Measurements from ENCODE around the gene BORCS6. TPM values are rescaled to one million over a fixed set of nuclear protein-coding genes. Genes with fewer than 3 reads are reported as not detected.
"Not testable (repeated sequence)": the region's sequence is repeated elsewhere in the genome, so short reads cannot be mapped to it uniquely, and the experiment has no call there.

Gene BORCS6
- 3.9 and 6.8 TPM in 2 replicates for total RNA-seq (2014; rRNA removed; shearing (Covaris generic))

DNA sequence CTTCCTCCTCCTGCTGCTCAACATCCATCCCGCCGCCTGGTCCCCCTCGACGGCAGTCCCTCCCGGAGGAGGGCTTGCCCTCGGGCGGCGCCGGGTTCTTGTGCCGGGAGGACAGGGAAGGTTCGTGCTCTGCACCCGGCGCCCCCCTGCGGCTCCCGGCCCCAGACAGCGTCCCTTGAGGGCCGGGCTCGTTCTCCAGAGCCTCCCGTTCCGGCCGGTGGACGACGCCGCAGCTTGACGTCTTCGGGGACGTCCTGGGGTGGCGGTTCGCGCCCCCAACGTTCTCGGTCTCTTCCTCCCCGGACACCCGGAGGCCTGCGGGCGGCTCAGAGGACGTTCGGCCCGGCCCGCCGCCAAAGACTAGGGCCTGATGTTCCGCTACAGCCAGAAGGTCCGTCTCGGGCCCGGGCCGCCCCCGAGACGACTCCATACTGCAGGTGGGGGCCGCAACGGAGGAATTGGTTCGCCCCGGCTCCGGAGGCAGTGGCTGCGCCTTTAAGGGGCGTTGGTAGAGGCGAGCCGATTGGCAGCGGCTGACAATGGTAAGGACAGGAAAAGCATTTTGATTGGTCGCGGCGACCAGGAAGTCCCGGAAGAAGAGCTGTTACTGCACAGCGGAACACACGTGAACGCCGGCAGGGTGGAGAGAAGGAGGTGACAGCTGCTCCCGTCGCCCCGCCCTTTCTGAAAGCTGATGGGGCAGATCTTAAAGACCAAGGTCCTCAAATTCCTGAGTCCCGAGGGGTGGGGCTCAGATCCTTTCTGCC is at the start of gene BORCS6:
BORCS6 (minus strand) TSS at position 470 of the 767 bp plus-strand sequence; CDS start at position 430, 40 bp downstream.
- DNase-seq (ENCODE audit: low read depth), result peak; percentile 99

DNA sequence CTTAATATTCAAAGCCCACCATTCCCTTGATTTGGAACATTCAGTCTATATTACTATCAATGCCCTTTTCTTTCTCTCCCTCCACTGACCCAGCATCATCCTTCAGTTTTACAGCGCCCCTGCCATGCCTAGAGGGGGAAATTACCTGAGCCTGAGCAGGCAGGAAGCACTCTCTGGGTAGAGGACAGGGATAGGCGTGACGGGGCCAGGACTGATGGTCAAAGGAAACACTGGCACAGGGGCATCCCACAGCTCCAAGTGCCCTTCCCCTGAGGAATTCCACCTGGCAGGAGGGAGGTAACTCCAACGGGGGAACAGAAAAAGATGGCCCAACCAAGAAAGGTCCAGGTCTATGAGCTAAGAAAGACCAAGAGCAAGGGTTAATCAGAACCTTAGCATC is 47.9 kb upstream of the BORCS6 start:
- no peak for DNase-seq (ENCODE audit: low read depth)

DNA sequence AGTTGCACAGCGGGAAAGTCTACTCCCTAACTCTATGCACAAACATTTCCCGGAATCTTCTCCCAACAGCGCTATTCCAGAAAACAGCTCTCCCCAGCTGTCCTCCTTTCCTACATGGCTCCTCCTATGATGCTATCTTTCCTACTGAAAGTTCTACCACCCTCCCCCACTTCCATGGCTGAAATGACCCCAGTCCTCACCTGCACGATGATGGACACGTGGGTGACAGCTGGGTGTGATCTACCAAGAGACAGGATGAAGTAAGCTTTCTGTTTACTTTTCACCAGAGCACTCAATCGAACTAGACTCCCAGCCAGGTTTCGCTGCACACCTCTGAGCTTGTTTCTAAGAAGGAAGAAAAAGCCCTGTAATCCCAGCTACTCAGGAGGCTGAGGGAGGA is 47.2 kb upstream of the BORCS6 start:
- DNase-seq (ENCODE audit: low read depth), result no peak

DNA sequence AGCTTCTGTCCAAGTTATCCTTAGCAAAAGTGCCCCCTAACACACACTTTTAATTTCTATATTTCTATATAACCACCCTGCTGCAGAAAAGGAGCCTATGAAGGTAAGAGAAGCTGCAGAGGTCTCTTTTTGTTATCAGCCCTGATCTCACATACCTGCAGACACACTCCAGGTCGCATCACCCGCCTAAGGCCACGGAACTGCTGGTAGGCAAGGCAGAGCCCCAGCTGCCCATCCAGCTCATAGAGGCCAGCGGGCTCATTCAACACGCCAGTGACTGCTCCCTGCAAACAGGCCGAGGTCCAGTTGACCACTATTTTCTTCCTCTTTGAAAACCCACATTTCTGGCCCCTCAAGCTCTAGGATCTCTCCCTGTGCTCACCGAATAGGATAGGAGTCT is 45.7 kb upstream of the BORCS6 start:
- DNase-seq (ENCODE audit: low read depth), result no peak

DNA sequence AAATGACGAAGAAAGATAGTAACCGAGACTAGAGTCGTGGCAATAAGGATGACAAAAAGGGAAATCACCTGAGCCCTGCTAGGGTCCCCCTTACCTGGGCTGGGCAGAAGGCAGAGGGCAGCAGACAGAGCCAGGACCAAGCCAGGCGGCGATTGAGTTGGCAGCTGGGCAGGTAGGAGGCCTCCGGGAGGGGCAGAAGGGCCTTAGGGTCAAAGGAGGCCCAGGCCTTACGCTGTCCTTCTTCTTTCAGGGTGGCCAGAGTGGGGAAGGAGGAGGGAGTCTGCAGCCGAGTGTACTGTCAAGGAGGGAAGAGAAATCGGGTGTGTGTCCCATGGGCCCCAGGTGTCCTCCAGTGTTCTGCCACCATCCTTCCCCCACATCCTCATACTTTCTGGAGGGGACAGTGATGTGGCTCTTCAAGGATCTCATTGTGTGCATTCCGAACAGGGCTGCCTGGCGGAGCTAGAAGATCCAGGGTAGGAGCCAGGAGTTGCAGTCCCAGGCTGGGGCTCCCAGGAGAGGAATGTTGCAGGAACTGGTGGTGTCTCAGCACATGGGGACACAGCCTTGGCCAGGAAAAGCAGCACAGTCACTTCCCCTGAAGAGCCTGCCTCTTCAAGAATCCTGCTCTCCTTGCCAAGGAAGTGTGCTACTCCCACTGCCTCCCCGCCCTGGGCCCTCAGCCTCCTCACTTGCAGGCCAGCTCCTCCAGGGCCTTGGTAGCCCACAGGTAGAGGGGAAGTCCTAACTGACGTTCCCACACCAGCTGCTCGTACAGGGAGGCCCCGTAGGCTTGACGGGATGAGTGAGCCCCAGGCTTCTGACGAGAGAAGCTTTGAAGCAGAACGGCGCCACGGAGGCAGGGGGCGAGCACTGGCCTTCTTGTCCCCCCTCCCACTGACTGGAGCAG is 44.6 kb upstream of the BORCS6 start:
- DNase-seq (ENCODE audit: low read depth), result no peak

DNA sequence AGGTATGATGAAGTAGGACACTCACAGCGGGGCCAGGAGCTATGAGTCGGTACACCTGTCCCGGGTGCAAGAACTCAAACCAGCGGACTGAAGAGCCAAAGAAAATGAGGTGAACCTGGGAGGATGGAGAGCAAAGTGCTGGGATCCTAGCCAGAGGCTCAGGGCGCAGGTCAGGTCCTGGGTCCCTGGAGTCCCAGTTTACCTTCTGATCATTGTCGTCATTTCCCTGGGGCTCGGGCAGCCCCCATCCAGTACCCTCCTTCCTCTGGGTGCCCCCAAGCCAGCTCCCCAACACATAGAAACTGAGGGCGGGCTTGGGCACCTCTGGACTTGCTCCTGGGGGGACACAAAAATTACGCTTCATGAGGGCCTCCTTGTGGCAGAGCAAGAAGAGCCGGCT is 41.7 kb upstream of the BORCS6 start:
- DNase-seq (ENCODE audit: low read depth), result no peak

DNA sequence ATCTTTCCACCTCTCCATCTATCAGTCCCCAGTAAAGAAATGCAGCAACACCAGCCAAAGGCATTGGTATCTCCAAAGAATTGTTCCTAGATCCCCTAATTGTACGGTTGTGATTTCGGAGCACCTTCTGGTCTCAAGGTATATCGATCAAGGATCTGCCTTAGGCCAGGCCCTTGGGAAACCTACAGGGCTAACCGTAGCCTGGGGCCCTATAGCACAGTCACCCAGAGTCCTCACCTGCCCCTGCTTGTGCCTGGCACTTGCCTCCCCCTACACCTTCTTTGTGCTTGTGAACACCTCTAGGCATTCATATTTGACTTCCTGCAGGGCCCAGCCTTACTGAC is 37.2 kb upstream of the BORCS6 start:
- no peak for DNase-seq (ENCODE audit: low read depth)

DNA sequence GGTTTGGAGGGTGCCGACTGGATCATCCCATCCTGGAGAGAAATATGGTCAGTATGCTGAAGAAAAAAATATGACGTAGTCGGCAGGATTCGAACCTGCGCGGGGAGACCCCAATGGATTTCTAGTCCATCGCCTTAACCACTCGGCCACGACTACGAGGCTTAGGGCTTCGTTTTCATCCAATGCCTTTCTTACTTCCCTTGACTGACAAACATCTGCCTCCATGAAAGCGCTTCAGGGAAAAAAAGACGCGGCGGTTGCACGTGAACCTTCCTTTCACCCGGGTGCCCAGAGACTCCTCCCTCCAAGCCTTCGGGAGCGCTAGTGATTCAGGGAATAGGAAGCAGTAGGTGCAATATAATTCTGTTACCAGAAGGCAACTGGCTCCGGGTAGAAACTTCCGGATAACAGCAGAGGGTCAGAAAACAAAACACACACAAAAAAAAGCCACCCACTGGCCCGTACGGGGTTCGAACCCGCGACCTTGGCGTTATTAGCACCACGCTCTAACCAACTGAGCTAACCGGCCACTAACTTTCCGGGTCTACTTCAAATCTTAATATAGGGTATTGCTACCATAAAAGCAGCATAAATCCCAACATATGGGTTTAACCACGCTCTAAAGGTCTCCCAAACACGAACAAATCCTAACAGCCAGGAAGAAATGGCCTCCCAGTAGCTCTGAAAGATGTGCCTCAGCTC is 36.7 kb upstream of the BORCS6 start:
- peak; percentile 91 for DNase-seq (ENCODE audit: low read depth)

DNA sequence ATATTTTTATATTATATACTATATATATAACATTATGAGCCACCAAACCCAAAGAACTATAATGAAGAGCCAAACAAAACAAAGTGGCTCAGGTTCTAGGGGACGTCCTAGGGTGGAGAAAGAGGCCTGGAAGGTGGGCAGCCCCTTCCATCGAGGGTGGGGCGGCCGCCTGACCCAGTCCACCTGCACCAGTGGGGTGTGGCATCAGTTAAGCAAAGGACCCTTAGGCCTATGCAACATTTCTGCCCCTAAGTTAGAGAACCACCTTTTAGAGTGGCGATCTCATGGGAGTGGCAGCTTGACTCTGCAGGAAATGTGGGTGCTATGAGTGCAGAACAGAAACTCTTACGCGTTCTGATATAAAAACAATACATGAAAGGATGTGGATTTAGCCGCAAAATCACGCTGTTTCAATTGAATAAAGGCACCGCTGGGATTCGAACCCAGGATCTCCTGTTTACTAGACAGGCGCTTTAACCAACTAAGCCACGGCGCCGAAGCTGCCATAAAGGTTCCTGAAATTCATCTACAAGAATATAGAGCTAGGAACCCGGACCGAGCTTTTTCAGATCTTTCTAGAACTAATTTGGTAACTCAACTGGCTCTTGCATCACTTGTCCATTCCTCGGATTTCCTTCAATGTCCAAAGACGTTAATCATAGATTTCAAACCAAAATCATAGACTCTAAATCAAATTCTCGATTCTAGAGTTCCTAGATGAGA is 36.0 kb upstream of the BORCS6 start:
- peak; percentile 84 for DNase-seq (ENCODE audit: low read depth)

DNA sequence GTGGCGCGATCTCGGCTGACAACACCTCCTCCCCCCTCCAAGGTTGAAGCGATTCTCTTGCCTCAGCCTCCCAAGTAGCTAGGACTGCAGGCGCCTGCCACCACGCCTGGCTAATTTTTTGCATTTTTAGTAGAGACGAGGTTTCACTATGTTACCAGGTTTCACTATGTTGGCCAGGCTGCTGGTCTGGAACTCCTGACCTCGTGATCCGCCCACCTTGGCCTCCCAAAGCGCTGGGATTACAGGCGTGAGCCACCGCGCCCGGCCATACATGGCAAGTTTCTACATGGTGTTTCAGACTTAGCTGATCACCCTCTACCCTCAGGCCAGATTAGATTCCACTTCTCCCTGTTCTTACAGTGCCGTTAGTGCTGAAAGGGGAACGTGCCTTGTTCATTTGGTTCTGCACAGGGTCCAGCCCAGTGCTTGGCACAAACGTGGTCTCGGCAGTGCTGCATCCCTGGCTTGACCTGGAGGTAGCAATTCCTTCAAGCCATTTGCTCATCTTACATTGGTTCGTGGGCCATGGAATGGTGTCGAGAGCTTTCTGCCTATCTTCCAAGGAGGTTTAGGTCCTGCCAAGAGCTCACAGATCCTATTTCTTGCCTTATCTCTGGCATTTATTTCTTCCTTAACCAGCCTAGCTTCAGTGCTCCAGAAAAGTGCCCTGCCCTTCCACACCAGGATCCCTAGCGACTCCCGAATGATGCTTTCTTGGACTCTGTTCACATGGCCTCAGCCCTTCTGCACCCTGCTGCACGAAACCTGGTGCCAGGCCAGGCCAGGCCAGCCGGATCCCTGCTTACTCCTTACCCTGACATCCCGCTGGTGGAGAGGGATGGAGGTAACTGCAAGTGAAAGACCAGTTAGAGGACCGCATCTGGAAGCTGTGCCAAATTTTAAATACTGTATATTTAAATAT is 35.2 kb upstream of the BORCS6 start:
- no peak for DNase-seq (ENCODE audit: low read depth)

DNA sequence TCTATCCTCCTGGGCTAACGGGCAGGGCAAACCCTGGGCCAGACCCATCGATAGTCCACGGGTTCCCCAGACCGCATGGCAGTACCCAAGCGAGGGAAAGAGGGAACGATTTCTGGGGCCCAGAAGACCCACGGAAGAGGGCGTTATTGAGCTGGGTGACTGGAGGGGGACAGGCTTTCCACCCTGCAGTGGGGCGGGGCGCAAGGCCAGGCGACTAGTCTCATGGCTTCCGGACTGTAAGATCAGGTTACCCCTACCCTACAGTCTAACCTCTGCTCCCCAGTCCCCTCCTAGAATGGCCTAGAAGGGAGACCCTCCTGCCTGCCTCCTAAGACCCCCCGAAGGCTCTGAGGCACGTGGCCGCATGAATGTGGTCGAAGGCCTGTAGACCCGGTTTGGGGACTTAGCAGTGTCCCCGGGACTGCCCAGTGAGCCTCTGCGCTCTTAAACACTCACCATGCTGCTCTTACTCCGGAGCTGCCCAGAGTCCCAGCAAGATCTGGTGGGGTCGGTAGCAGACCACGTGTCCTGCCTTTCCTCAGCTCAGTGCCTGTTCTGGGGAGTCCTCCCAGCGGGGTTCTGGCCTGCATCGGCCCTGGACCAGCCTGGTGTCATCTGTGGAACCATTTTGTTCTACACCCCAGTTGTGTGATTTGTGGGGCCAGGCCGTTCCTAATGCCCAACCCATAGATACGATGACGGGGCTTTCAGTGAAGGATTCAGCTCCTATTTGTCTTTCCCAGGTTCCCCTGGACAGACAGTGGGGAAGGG is 33.6 kb upstream of the BORCS6 start:
- peak; percentile 69 for DNase-seq (ENCODE audit: low read depth)

DNA sequence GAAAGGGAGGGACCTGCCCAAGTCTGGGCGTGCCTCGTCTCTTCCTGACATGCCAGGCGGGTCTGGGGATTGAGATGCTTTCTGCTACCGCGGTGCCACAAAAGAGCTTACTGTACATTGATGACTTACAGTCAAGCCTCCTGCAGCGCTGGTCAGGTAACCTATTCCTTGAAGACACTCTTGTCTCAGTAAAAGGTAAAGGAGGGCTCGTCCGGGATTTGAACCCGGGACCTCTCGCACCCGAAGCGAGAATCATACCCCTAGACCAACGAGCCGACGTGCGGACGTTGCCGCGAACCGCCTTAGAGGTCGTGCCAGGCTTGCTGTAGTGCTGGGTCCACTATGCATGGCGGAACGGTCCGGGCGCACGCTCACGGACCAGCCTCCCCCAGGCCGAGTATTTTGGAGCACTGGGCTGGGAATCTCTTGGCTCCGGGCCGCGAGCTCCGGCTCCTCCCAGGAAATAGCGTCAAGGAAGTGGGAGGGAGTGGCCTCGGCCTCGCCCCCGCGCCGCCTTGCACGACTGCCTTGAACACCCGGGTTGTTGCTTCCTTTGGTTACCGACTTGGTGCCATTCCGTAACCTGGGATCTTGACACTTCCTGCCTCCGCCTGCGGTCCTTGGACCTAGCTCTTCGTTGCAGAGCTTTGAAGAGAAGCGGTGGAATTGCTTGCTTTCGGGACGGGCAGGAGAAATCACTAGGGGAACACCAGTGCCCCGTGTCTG is 32.8 kb upstream of the BORCS6 start:
- DNase-seq (ENCODE audit: low read depth), result peak; percentile 94

DNA sequence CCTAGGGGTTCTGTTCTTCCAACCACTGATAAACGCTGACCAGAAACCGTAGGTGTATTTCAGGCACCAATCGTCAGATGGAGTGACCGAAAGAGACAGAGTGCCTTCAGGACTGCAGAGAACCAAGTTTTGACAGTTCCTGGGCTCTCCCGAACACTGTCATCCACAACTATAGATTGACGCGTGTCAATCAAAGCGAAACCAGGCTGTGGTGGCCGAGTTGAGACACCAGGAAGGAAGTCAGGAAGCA is 32.3 kb upstream of the BORCS6 start:
- no peak for DNase-seq (ENCODE audit: low read depth)

DNA sequence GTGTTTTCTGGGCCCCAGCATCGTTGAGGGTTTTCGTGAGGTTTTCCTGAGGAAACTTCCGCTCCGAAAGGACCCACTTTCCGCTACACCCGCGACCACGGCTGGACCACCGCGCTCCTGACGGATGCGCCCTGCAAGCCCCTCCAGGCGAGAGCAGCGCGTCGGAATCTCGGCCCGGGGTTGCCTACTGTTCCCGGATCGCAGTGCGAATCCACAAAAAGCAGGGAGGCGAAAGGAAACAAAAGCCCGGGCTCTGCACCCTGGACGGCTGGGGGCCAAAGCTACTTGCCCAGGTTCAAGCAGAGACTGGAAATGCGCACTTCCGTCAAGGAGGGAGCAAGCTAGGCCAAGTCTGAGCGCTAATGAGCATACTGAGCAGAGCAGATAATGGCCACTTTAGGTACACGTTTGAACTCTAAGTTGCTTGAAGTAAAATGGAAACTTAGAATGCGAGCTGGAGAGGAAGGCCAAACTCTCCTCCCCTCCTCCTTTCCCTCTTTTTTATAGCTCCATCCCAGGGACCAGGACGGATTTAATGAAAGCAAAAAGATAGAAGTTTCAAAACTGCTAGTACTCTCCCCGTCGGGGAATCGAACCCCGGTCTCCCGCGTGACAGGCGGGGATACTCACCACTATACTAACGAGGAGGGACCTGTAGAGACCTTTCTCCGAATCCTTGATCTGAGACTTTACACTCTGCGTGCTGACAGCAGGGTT is 31.8 kb upstream of the BORCS6 start:
- DNase-seq (ENCODE audit: low read depth), result peak; percentile 87

DNA sequence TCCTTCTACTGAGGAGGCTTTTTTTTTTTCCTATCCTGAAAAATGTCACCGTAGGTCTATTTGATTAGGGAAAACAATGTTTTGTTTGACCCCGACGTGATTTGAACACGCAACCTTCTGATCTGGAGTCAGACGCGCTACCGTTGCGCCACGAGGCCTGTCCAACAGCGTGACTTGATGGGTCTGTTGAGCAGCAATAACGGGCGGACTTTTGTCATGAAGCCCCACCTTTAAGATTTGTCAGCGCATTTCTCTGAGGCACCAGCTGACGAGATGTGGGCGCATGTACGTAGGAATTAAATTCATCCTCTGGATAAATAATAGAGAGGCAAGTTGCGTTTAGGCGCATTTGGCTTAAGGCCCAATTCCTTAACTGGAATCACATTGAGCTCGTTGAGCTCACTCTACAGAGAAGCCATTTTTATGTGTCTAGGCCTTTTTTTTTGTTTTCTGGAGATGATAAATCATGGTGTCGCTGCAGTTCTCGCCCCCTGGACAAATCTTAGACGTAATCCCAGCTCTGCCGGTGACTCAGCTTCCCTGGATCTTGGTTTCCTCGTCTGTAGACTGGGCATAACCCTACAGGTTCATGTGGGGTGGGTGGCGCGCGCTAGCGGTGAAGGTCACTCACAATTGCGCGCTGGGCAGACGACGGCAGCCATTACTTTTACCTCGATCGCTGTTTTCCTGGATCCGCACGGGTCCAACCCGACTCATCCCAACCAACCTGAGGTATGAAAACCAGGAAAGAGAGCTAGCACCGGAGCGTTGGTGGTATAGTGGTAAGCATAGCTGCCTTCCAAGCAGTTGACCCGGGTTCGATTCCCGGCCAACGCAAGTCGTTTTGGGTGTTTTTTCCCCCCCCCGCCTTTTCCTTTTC is 31.0 kb upstream of the BORCS6 start:
- DNase-seq (ENCODE audit: low read depth), result peak; percentile 89

DNA sequence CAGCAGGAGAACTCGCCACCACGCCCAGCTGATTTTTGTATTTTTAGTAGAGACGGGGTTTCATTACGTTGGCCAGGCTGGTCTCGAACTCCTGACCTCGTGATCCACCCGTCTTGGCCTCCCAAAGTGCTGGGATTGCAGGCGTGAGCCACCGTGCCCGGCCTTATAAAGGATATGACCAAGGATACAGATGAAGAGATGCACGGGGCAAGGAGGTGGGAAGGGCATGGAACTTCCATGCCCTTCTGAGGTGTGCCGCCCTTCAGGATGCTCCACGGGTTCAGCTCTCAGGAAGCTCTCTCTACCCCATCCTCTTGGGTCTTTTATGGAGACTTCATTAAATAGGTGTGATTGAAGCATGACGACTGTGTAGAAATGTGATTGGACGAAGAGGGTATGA is 24.0 kb upstream of the BORCS6 start:
- not testable (repeated sequence) for DNase-seq (ENCODE audit: low read depth)

DNA sequence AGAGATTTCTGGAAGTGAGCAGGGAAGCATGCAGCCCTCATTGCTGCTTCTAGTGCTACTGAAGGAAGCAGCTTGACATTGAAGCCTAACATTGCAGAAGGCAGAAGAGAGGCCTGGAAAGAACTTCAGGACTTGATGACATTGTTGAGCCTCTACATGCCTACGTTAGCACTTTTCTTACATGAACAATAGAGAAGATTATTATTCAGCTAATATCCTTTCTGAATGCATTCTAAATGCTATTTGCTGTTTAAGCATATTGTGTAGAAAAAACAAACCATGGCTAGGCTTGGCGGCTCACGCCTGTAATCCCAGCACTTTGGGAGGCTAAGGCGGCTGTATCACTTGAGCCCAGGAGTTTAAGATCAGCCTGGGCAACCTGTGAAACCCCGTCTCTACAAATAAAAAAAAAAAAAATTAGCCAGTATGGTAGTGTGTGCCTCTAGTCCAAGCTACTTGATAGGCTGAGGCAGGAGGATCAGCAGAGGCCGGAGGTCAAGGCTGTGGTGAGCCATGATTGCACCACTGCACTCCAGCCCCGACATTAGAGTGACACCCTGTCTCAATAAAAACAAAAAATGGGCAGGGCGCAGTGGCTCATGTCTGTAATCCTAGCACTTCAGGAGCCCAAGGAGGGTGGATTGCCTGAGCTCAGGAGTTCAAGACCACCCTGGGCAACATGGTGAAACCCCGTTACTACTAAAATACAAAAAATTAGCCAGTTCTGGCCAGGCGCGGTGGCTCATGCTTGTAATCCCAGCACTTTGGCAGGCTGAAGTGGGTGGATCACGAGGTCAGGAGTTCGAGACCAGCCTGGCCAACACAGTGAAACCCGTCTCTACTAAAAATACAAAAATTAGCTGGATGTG is 22.6 kb upstream of the BORCS6 start:
- DNase-seq (ENCODE audit: low read depth), result peak; percentile 52

All from M059J (cell line).